Measurements from ENCODE around the gene NKD2. TPM values are rescaled to one million over a fixed set of nuclear protein-coding genes. Genes with fewer than 3 reads are reported as not detected.

The NKD2 gene
- total and polyA plus RNA-seq, 2 experiments from 2014 or later = 9.0 to 11.9 TPM

- no peak for ATAC-seq
- 0 out of 3 replicates have a peak, but pooled peaks cover 3% of the 10 kb centered on the region for H3K4me1 Mint-ChIP-seq
Observed at GRCh38 chr5:961002-961710, 47.4 kb upstream of the NKD2 start.

More at GRCh38 chr5:961002-961710, 47.4 kb upstream of the NKD2 start:
- peaks cover 11% of the 10 kb centered on the region for H3K27me3 Mint-ChIP-seq (ENCODE audit: insufficient read depth, low read depth, poor library complexity)
- no peak overlapping the region for H3K4me2 ChIP-seq
- H3K27ac ChIP-seq (ENCODE audit: low read depth) = no peak overlapping the region
- no peaks in the 10 kb centered on the region for H3K36me3 Mint-ChIP-seq (ENCODE audit: low read depth)
- H3K27ac Mint-ChIP-seq = no peak overlapping the region
- H3K27me3 ChIP-seq (ENCODE audit: insufficient read depth) = no peaks in the 10 kb centered on the region
- H3K36me3 ChIP-seq (ENCODE audit: insufficient read depth) = no peaks in the 10 kb centered on the region
- no peak for DNase-seq (ENCODE audit: low spot score)
- TF ChIP-seq JUNB (IDR thresholded peaks at IDR 0.05; ENCODE audit: unreplicated experiment) (no peak), POLR2AphosphoS5 (IDR thresholded peaks at IDR 0.05; ENCODE audit: low read depth) (no peak), EZH2phosphoT487 (IDR thresholded peaks at IDR 0.05; ENCODE audit: unreplicated experiment) (no peak), CTCF (conservative IDR thresholded peaks at IDR 0.05; ENCODE audit: low read depth in 2 of 2) (no peak), ZNF114 (CRISPR knock-in tag; IDR thresholded peaks at IDR 0.05) (no peak), CREB1 (CRISPR knock-in tag; IDR thresholded peaks at IDR 0.05; ENCODE audit: low read depth) (no peak), EZH2 (IDR thresholded peaks at IDR 0.05; ENCODE audit: low read depth, unreplicated experiment) (no peak), ZNF462 (CRISPR knock-in tag; IDR thresholded peaks at IDR 0.05) (no peak), NANOG (IDR thresholded peaks at IDR 0.05; ENCODE audit: borderline replicate concordance) (no peak), ETS1 (IDR thresholded peaks at IDR 0.05) (no peak), ZNF331 (CRISPR knock-in tag; IDR thresholded peaks at IDR 0.05; ENCODE audit: low read depth) (no peak), STAT1 (IDR thresholded peaks at IDR 0.05; ENCODE audit: unreplicated experiment) (no peak), REST (IDR thresholded peaks at IDR 0.05; ENCODE audit: unreplicated experiment) (no peak)
- H3K9me3 Mint-ChIP-seq = no peaks in the 10 kb centered on the region
- H3K4me3 ChIP-seq = no peak overlapping the region
- H4K20me1 ChIP-seq (replicated peaks; ENCODE audit: insufficient read depth) = no peaks in the 10 kb centered on the region
- no peaks in the 10 kb centered on the region for H3K79me2 ChIP-seq (replicated peaks; ENCODE audit: insufficient read depth)
- H3K4me3 Mint-ChIP-seq = no peak overlapping the region
- no peak overlapping the region for H2AFZ ChIP-seq
- no peaks in the 10 kb centered on the region for H3F3A ChIP-seq (replicated peaks; ENCODE audit: low read depth)
- no peaks in the 10 kb centered on the region; the same call in 1 of the 2 replicates for H3K4me1 ChIP-seq (ENCODE audit: insufficient read depth)
- no peaks in the 10 kb centered on the region for H3K9me2 ChIP-seq (ENCODE audit: insufficient read depth)

Data from GM23338 (cell line).